Breast epithelium (tissue), 3 donors: Measurements from ENCODE around the gene FHL5.

Experiments
- CTCF ChIP-seq, 3 donors: fragments of 450-650 bp; IDR thresholded peaks; one replicate each; pipeline ENCODE4 v1.5.1; 2016 to 2017; ENCODE audit warnings: antibody characterized with exemption in 3 of 3, mild to moderate bottlenecking in 3 of 3, moderate library complexity in 3 of 3
- POLR2A ChIP-seq: fragments of 450-650 bp; IDR thresholded peaks from one replicate; pipeline ENCODE4 v1.6.1; 2016; ENCODE audit warnings: antibody characterized with exemption, mild to moderate bottlenecking, moderate library complexity

DNA sequence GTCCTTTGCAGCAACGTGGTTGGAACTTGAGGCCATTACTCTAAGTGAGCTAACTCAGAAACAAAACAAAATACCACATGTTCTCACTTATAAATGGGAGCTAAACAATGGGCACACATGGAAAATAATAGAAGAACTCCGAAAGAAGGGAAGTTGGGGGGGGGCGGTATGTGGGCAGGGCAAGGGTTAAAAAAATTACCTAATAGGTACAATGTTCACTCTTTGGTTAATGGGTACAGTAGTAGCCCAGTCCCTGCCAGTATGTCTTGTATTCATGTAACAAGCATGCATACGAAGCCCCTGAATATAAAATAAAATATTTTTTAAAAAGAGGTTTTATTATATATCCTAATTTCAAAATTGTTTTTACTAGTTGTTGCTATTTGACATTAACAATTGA lies 15.3 kb upstream of the FHL5 start:
- no peak for TF ChIP-seq CTCF (IDR thresholded peaks at IDR 0.05)
- TF ChIP-seq POLR2A, result no peak
